K562 (cell line): ENCODE results near the gene ERP44. TPM values are rescaled to one million over a fixed set of nuclear protein-coding genes. Genes with fewer than 3 reads are reported as not detected.

Source experiments
- FOXA1 ChIP-seq: fragments of 450-650 bp; IDR thresholded peaks from 2 replicates; pipeline ENCODE4 v1.6.1; 2016; ENCODE audit warnings: mild to moderate bottlenecking, borderline replicate concordance
- HLTF ChIP-seq: fragments of 450-650 bp; IDR thresholded peaks from 2 replicates; pipeline ENCODE4 v1.6.1; 2016
- HNRNPUL1 ChIP-seq: fragments of 200-400 bp; formaldehyde crosslinking; IDR thresholded peaks from 2 replicates; pipeline ENCODE4 v1.6.1; 2017; ENCODE audit warnings: low read length
- KDM1A ChIP-seq, 2 experiments: fragments of 450-650 bp; IDR thresholded peaks; 2 replicates each; pipeline ENCODE4 v1.6.1; 2016; ENCODE audit warnings: mild to moderate bottlenecking in 2 of 2
- MBD2 ChIP-seq: sonication (generic); IDR thresholded peaks from 2 replicates; pipeline ENCODE4 v1.6.1; 2016; ENCODE audit warnings: low read depth, borderline replicate concordance
- PRDM10 ChIP-seq: fragments of 450-650 bp; IDR thresholded peaks from 2 replicates; pipeline ENCODE4 v1.6.1; 2018; ENCODE audit not compliant: partially characterized antibody
- RB1 ChIP-seq: fragments of 450-650 bp; IDR thresholded peaks from 2 replicates; pipeline ENCODE4 v1.6.1; 2017; ENCODE audit warnings: low read depth, mild to moderate bottlenecking
- RBFOX2 ChIP-seq: fragments of 200-400 bp; formaldehyde crosslinking; IDR thresholded peaks from 2 replicates; pipeline ENCODE4 v1.6.1; 2017; ENCODE audit warnings: low read depth, mild to moderate bottlenecking, low read length, moderate library complexity
- SOX6 ChIP-seq: fragments of 450-650 bp; IDR thresholded peaks from 2 replicates; pipeline ENCODE4 v1.6.1; 2014; ENCODE audit warnings: mild to moderate bottlenecking
- UBTF ChIP-seq, 2 experiments: IDR thresholded peaks; 2 replicates each; pipeline ENCODE4 v1.6.1; 2012; ENCODE audit warnings: improper control_type of control experiment in 2 of 2, low read depth in 2 of 2, low read length in 2 of 2, borderline replicate concordance in 1 of 2
- ZBED1 ChIP-seq: IDR thresholded peaks from 2 replicates; pipeline ENCODE4 v1.6.1; 2014
- ZBTB1 ChIP-seq: sonication (generic); formaldehyde crosslinking; IDR thresholded peaks from 2 replicates; pipeline ENCODE4 v1.8.1; 2023; ENCODE audit warnings: missing genetic modification reagents, low read depth, mild to moderate bottlenecking, borderline replicate concordance
- ZNF121 ChIP-seq: sonication (generic); formaldehyde crosslinking; conservative IDR thresholded peaks from 2 replicates; pipeline ENCODE4 v1.8.0; 2022; ENCODE audit warnings: missing genetic modification reagents
- ZNF740 ChIP-seq, 3 experiments: fragments of 200-800 bp in 1 of 3; sonication (Bioruptor generic) in 1 of 3; sonication (generic) in 1 of 3; formaldehyde crosslinking in 1 of 3; IDR thresholded peaks; 2 replicates each; pipeline versions ENCODE4 v1.6.1 to v1.8.0; 2016 to 2022; ENCODE audit warnings: mild to moderate bottlenecking in 2 of 3, missing compliant biosample characterization in 2 of 3, missing genetic modification characterization in 2 of 3, missing genetic modification reagents in 1 of 3
- polyA plus RNA-seq, 8 experiments: library from polyadenylated mRNA; depleted of rRNA in 4 of 8; stranded (reverse) in 5 of 8; unstranded in 3 of 8; fragments of >200 nt; fragmentation: Nextera tagmentation in 2 of 8; fragmentation: Illumina TruSeq in 1 of 8; extraction: Ambion mirVana in 2 of 8; extraction: Trizol in 1 of 8; gene quantifications; 2 replicates each; pipeline versions ENCODE4 v1.2.1 to v1.2.3, GENCODE V29; 2011 to 2014; ENCODE audit warnings: inconsistent platforms in 1 of 8, missing spikeins in 1 of 8
- total RNA-seq, 7 experiments: library from RNA; depleted of rRNA in 6 of 7; stranded (reverse); fragments of >200 nt in 6 of 7; fragmentation: Illumina TruSeq in 2 of 7; extraction: Trizol in 2 of 7; gene quantifications; 2 replicates each; pipeline versions ENCODE4 v1.2.1 to v1.2.3, GENCODE V29; 2011 to 2021; ENCODE audit warnings: low replicate concordance in 1 of 7
- TF ChIP-seq, protein P1 (sequence below): IDR thresholded peaks from 2 replicates; pipeline ENCODE4 v1.6.1; 2012; ENCODE audit warnings: low read depth, low read length, improper control_type of control experiment, borderline replicate concordance
- TF ChIP-seq, protein P2 (sequence below): fragments of 450-650 bp; formaldehyde crosslinking; IDR thresholded peaks from 2 replicates; pipeline ENCODE4 v1.4.0; 2020; ENCODE audit warnings: mild to moderate bottlenecking, moderate library complexity

The ERP44 gene
- total and polyA plus RNA-seq, 9 of the 15 experiments (the other 6 are each of a cell fraction or from before 2014, with no cell fraction given) = 9.2 to 23.4 (median 13.6) TPM

GRCh38 chr9:100033877-100034551 is 64.8 kb downstream of the ERP44 start (continued):
- TF ChIP-seq ZNF121 (CRISPR knock-in tag) (no peak), FOXA1 (no peak), ZBTB1 (CRISPR knock-in tag) (no peak), MBD2 (no peak), RBFOX2 (no peak), HNRNPUL1 (no peak), ZBED1 (no peak), UBTF (IDR thresholded peaks at IDR 0.05; ENCODE audit: borderline replicate concordance in 1 of 2, low read depth in 2 of 2, low read length in 2 of 2) (no peak), HLTF (no peak), RB1 (no peak), SOX6 (peak; percentile 89), ZNF740 (CRISPR knock-in tag; IDR thresholded peaks at IDR 0.05) (no peak), ZNF740 (tag; IDR thresholded peaks at IDR 0.05) (0 out of 4 replicates have a peak, but pooled peaks of 1 of the 2 experiments have one; percentile 48), PRDM10 (no peak), KDM1A (IDR thresholded peaks at IDR 0.05) (no peak)
- TF ChIP-seq, protein P1, sequence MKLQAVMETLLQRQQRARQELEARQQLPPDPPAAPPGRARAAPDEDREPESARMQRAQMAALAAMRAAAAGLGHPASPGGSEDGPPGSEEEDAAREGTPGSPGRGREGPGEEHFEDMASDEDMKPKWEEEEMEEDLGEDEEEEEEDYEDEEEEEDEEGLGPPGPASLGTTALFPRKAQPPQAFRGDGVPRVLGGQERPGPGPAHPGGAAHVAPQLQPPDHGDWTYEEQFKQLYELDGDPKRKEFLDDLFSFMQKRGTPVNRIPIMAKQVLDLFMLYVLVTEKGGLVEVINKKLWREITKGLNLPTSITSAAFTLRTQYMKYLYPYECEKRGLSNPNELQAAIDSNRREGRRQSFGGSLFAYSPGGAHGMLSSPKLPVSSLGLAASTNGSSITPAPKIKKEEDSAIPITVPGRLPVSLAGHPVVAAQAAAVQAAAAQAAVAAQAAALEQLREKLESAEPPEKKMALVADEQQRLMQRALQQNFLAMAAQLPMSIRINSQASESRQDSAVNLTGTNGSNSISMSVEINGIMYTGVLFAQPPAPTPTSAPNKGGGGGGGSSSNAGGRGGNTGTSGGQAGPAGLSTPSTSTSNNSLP = 0 out of 2 replicates have a peak, but pooled peaks have one; percentile 29
- TF ChIP-seq, protein P2, sequence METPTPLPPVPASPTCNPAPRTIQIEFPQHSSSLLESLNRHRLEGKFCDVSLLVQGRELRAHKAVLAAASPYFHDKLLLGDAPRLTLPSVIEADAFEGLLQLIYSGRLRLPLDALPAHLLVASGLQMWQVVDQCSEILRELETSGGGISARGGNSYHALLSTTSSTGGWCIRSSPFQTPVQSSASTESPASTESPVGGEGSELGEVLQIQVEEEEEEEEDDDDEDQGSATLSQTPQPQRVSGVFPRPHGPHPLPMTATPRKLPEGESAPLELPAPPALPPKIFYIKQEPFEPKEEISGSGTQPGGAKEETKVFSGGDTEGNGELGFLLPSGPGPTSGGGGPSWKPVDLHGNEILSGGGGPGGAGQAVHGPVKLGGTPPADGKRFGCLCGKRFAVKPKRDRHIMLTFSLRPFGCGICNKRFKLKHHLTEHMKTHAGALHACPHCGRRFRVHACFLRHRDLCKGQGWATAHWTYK (CRISPR knock-in tag) = peak; percentile 74; the same call in 1 of the 2 replicates
